Measurements from ENCODE around the gene RNU5D-1. TPM values are rescaled to one million over a fixed set of nuclear protein-coding genes. Genes with fewer than 3 reads are reported as not detected.

Gene RNU5D-1
- total and polyA plus RNA-seq, 2 of the 13 experiments (the other 11 are each of a cell fraction or from before 2014, with no cell fraction given): 165 TPM; not detected in 1

DNA sequence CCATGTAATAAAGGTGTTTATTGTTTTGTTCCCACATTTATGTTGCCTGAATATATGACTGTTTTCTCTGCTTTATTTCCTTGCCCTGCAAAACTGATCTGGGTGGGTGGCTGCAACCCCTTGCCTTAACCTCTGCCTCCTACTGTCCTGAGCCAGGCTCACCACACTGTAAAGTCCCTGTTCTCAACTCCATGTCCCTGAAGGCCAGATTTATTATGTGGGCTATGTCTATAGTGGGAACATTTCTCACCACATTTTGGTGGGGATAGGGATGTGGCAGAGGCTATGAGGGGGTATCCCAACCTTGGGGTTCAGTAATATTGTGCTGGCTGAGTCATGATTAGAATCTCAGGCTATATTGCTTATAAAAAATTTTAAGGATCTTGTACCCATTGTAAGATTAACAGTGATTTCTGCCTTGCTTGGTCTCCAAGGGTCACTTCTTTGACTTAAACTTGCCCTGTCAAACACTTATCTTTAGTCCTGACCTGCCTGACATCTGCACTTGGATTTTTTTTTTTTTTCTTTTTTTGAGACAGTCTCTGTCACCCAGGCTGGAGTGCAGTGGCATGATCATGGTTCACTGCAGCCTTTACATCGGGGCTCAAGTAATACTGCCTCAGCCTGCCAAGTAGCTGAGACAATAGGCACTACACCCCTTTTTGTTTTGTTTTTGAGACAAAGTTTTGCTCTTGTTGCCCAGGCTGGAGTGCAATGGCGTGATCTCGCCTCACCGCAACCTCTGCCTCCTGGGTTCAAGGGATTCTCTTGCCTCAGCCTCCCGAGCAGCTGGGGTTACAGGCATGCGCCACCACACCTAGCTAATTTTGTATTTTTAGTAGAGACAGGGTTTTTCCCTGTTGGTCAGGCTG, 48.0 kb upstream of the RNU5D-1 start (continued):
- TF ChIP-seq POLR2A (IDR thresholded peaks at IDR 0.05; ENCODE audit: insufficient read depth in 1 of 2, low read depth in 2 of 2, low read length in 2 of 2) (peak; percentile 17 to 39; a peak in 3 of 4 replicates), MTERF4 (CRISPR knock-in tag; IDR thresholded peaks at IDR 0.05) (no peak), PAF1 (CRISPR knock-in tag; IDR thresholded peaks at IDR 0.05) (0 out of 2 replicates have a peak, but pooled peaks have one; percentile 68), ZNF496 (CRISPR knock-in tag; IDR thresholded peaks at IDR 0.05; ENCODE audit: insufficient replicate concordance) (no peak)

DNA sequence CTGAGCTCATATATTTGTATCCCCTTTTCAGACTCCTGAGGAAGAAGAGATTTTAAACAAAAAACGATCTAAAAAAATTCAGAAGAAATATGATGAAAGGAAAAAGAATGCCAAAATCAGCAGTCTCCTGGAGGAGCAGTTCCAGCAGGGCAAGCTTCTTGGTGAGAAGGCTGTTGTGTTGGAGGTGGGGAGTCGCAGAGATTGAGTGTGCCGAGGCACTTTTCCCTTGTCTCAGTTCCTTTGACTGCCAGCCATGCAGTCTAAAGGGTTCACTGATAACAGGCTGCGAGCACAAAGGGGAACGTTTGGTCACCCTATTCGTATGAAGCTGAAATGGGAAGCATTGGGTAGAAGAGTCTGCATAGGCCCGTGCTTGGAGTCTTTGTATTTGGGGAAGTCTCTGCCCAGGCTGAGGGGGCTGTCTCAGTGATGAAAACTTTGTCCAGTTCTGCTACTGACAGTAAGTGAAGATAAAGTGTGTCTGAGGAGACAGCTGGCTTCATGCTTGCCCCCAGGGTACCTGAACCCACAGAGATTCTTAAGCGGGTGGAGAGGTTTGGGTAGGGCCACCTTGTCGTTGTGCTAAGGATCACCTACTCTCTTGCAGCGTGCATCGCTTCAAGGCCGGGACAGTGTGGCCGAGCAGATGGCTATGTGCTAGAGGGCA, 47.1 kb upstream of the RNU5D-1 start:
- peaks cover 35% of the 10 kb centered on the region for H3K79me2 ChIP-seq (ENCODE audit: insufficient read depth, low read length)
- no TSS peak for BruUV-seq (replicated peaks)
- ChIA-PET CTCF (ENCODE audit: low intra/inter-chr PET ratio, low total read pairs) (no interaction called here), POLR2A (interaction anchor here (0.9 to 4.0 kb wide), 6 partner anchors 11 to 48 kb away, joined by 3 to 21 read pairs (median 6); partner anchors contain the start of genes BTBD19, DYNLT4, PLK3 and RNU5D-1)
- peaks cover 36% of the 10 kb centered on the region for H4K20me1 ChIP-seq (ENCODE audit: insufficient read depth, low read length)
- H3K27me3 ChIP-seq (ENCODE audit: control insufficient read depth in 1 of 2, insufficient read depth in 2 of 2, low read length in 2 of 2): no peaks in the 10 kb centered on the region; a peak in 1 of 5 replicates
- H3K4me1 ChIP-seq (ENCODE audit: insufficient read depth, low read length): peaks cover 35% of the 10 kb centered on the region
- TF ChIP-seq SSRP1 (CRISPR knock-in tag; IDR thresholded peaks at IDR 0.05) (0 out of 2 replicates have a peak, but pooled peaks have one; percentile 48), PRDM4 (CRISPR knock-in tag; IDR thresholded peaks at IDR 0.05; ENCODE audit: borderline replicate concordance) (no peak), ZNF354B (CRISPR knock-in tag; IDR thresholded peaks at IDR 0.05) (0 out of 2 replicates have a peak, but pooled peaks have one; percentile 37), ZNF253 (CRISPR knock-in tag; IDR thresholded peaks at IDR 0.05; ENCODE audit: borderline replicate concordance) (no peak), ZFX (CRISPR knock-in tag; IDR thresholded peaks at IDR 0.05; ENCODE audit: low read depth) (0 out of 2 replicates have a peak, but pooled peaks have one; percentile 4), POLR2G (IDR thresholded peaks at IDR 0.05; ENCODE audit: low read depth, low read length) (0 out of 2 replicates have a peak, but pooled peaks have one; percentile 19)
- H3K9ac ChIP-seq (ENCODE audit: insufficient read depth, low read depth, low read length): peak overlapping the region; percentile 91; the same call in 1 of the 2 replicates
- peak overlapping the region; percentile 95 for H3K4me2 ChIP-seq (ENCODE audit: low read depth, low read length)
- peaks cover 12 to 24% of the 10 kb centered on the region in 2 experiments for H3K36me3 ChIP-seq (replicated peaks in 1 of 2; ENCODE audit: control insufficient read depth in 1 of 2, insufficient read depth in 2 of 2, low read length in 2 of 2)
- H3K9me3 ChIP-seq (ENCODE audit: low read length): no peaks in the 10 kb centered on the region
- DNase-seq (ENCODE audit: low spot score): no peak
- 80% methylated on average over 8 of the region's 13 CpGs for WGBS (ENCODE audit: low lambda C conversion rate)
- peak overlapping the region in 1 of 3 experiments; percentile 97; a peak in 1 of 6 replicates for H3K4me3 ChIP-seq (replicated peaks in 1 of 3; ENCODE audit: insufficient read depth in 1 of 3, low read depth in 2 of 3, low read length in 3 of 3)
- FAIRE-seq: no peak
- in situ Hi-C loops (cut with HindIII; ENCODE audit: extremely low pct_ligation_motif_present, low pct_unique_long_range_greater_than_20kb) (no loop called here), intact Hi-C loops (cut with micrococcal nuclease; ENCODE audit: unreplicated experiment) (no loop called here)
- no peak overlapping the region for H2AFZ ChIP-seq (ENCODE audit: low read length)
- H3K27ac ChIP-seq (ENCODE audit: extremely low read length, insufficient read depth, low read length): peak overlapping the region; percentile 81
- no peak for ATAC-seq

Measured in HepG2 (cell line).